Naive thymus-derived CD8-positive, alpha-beta T cell (primary cell): ENCODE results near the gene HS6ST3. TPM values are rescaled to one million over a fixed set of nuclear protein-coding genes. Genes with fewer than 3 reads are reported as not detected.
A peak's percentile ranks its signal among the peaks of the same experiment; 100 is the strongest.
"Not testable (repeated sequence)": the region's sequence is repeated elsewhere in the genome, so short reads cannot be mapped to it uniquely, and the experiment has no call there.

Experiments used
- ATAC-seq, 2 donors: fragments of 150-1000 bp; cut with Tn5 transposase in 1 of 2; sonication (Bioruptor Pico), chemical (Tn5 transposase) in 1 of 2; 1 replicate in 1 of 2; 2 replicates in 1 of 2; pipeline ENCODE4 v1.10.0; 2021; ENCODE audit warnings: mild to moderate bottlenecking in 2 of 2, moderate library complexity in 2 of 2
- POLR2A ChIA-PET: fragments of 350-600 bp; sonication (Branson Sonifier 250); formaldehyde crosslinking; loops from one replicate; lab custom pipeline; 2021; ENCODE audit warnings: antibody characterized with exemption; lab: Charles Lee
- DNase-seq, 10 donors: peaks; one replicate each; pipeline versions ENCODE4 v3.0.0 to v3.0.0-alpha.2; 2020 to 2022
- H3K27ac Mint-ChIP-seq, 10 donors: one replicate each; pipeline ENCODE4 v1.8.0; 2020 to 2022; ENCODE audit warnings: mild to moderate bottlenecking in 10 of 10, mixed read lengths in 10 of 10, moderate library complexity in 4 of 10, inconsistent platforms in 1 of 10
- H3K27me3 Mint-ChIP-seq, 5 donors: one replicate each; pipeline ENCODE4 v1.8.0; 2021 to 2022; ENCODE audit warnings: mixed read lengths in 5 of 5
- H3K36me3 Mint-ChIP-seq, 3 donors: one replicate each; pipeline ENCODE4 v1.8.0; 2020 to 2022; ENCODE audit warnings: mixed read lengths in 3 of 3, mild to moderate bottlenecking in 2 of 3, inconsistent platforms in 1 of 3
- H3K4me1 Mint-ChIP-seq, 4 donors: one replicate each; pipeline ENCODE4 v1.8.0; 2021 to 2022; ENCODE audit warnings: mixed read lengths in 4 of 4
- H3K4me3 Mint-ChIP-seq, 10 donors: one replicate each; pipeline ENCODE4 v1.8.0; 2020 to 2022; ENCODE audit warnings: mild to moderate bottlenecking in 10 of 10, mixed read lengths in 10 of 10, moderate library complexity in 6 of 10, inconsistent platforms in 1 of 10
- H3K9me3 Mint-ChIP-seq, 9 donors: one replicate each; pipeline ENCODE4 v1.8.0; 2020 to 2022; ENCODE audit warnings: mixed read lengths in 9 of 9, mild to moderate bottlenecking in 3 of 9, inconsistent platforms in 1 of 9, moderate library complexity in 1 of 9
- polyA plus RNA-seq, 3 donors: library from polyadenylated mRNA; unstranded; fragments of 300-500 nt; fragmentation: Illumina TruSeq; gene quantifications; one replicate each; pipeline ENCODE4 v1.2.3, GENCODE V29; 2021
- total RNA-seq, 8 experiments: library from RNA in 2 of 8; stranded (reverse) in 2 of 8; gene quantifications; one replicate each; pipeline ENCODE4 v1.2.3 and lab custom pipeline; 2021 to 2026

HS6ST3 gene
- total and polyA plus RNA-seq, 5 experiments from 2014 or later = not detected

DNA sequence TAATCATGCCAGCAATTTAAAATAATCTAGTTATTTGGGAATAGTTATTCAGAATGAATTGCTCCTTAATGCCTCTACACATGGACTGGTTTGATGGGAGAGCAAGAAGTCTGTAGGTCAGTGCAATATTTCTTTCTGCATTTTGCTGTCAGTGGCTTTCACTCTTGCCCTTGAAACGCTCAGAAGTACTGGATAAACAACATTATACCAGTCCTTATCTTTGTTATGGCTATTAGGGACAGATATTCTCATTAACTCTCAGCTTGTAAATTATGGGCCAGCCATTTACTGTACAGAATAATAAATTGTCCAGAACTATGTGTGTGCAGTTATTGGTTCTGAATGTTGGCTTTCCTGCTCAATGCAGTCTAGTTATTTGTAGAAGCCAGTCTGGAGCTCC, 680.0 kb downstream of the HS6ST3 start:
- DNase-seq = no peak
- Mint-ChIP-seq H3K36me3 (peaks cover 0 to 4% (median 0%) of the 10 kb centered on the region in 3 donors), H3K4me3 (no peak overlapping the region), H3K27ac (no peak overlapping the region), H3K4me1 (no peaks in the 10 kb centered on the region), H3K9me3 (peaks cover 0 to 20% (median 3%) of the 10 kb centered on the region in 9 donors), H3K27me3 (peaks cover 0 to 7% (median 0%) of the 10 kb centered on the region in 5 donors)
- POLR2A ChIA-PET = no interaction called here
- ATAC-seq = no peak

DNA sequence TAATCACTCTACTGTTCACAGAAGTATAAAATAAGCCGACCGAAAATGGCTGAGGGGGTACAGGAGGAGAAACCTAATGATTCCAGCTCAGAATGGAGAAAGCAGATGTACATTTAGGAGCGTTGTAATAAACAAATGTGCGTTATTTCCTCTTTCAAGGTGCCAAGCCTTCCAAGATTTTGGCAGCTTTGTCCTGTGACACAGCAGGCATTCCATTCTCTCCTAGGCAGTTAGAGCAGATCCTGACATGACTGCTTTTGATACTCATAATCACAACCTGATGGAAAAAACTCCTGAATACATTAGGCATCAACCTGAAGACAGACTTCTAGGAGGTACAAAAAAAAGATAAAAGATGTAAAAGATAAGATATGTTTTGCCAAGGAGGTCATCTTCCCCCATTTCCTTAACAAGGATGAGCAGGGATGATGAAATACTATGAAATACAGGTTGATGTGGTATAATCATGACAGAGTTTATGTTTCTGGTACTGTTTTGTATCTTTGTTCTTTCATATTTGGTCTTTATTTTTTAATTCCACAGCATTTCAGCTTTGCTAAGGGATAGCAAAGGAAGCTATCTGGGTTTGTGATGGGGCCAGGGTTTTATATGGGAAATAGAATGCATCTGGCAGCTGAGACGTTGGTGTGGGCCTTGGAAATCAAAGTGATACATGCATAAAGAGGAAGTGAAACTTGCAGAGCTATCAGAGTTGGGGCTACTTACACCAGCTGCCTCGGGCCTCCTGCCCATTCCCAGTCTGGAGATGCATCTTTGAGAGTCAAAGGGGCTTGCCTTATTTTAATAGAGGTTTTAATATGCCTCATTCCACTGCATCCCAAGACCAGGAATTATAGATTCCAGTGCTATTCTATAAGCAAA, 681.8 kb downstream of the HS6ST3 start:
- Mint-ChIP-seq H3K4me3 (no peak overlapping the region), H3K4me1 (no peaks in the 10 kb centered on the region), H3K27ac (no peak overlapping the region), H3K27me3 (peaks cover 0 to 3% (median 0%) of the 10 kb centered on the region in 5 donors), H3K9me3 (peaks cover 2 to 29% (median 11%) of the 10 kb centered on the region in 9 donors), H3K36me3 (peaks cover 0 to 4% (median 0%) of the 10 kb centered on the region in 3 donors)
- DNase-seq = no peak
- POLR2A ChIA-PET = no interaction called here
- ATAC-seq = no peak

DNA sequence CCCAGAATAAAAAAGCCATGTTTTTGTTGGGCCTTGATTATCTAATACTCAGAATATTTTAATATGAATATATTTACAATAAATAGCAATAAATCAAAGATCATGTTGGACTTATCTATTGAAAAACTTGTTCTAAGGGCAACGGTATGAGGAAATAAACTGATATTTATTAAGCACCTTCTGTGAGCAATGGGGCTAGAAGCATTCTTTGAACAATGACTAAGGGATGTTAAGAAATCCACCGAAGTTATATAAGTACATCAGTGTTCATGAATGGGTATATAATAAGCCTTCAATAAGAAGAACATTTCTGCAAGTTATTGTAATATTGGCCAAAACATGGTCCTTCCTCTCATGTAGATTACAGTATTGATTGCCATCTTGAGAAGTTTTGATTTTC, 682.5 kb downstream of the HS6ST3 start:
- no peak for ATAC-seq
- Mint-ChIP-seq H3K36me3 (peaks cover 0 to 4% (median 0%) of the 10 kb centered on the region in 3 donors), H3K4me3 (no peak overlapping the region), H3K9me3 (peaks cover 2 to 33% (median 16%) of the 10 kb centered on the region in 9 donors), H3K27ac (no peak overlapping the region), H3K4me1 (no peaks in the 10 kb centered on the region), H3K27me3 (peaks cover 0 to 3% (median 0%) of the 10 kb centered on the region in 5 donors)
- DNase-seq = no peak
- POLR2A ChIA-PET = no interaction called here

DNA sequence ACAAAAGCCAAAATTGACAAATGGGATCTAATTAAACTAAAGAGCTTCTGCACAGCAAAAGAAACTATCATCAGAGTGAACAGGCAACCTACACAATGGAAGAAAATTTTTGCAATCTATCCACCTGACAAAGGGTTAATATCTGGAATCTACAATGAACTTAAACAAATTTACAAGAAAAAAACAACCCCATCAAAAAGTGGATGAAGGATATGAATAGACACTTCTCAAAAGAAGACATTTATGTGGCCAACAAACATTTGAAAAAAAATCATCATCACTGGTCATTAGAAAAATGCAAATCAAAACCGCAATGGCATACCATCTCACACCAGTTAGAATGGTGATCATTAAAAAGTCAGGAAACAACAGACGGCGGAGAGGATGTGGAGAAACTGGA, 688.4 kb downstream of the HS6ST3 start:
- H3K27me3 Mint-ChIP-seq, H3K27ac Mint-ChIP-seq, ATAC-seq, H3K4me3 Mint-ChIP-seq, H3K36me3 Mint-ChIP-seq, H3K4me1 Mint-ChIP-seq, POLR2A ChIA-PET, DNase-seq: not testable (repeated sequence)
- H3K9me3 Mint-ChIP-seq = peaks cover 0 to 59% (median 27%) of the 10 kb centered on the region in 9 donors

DNA sequence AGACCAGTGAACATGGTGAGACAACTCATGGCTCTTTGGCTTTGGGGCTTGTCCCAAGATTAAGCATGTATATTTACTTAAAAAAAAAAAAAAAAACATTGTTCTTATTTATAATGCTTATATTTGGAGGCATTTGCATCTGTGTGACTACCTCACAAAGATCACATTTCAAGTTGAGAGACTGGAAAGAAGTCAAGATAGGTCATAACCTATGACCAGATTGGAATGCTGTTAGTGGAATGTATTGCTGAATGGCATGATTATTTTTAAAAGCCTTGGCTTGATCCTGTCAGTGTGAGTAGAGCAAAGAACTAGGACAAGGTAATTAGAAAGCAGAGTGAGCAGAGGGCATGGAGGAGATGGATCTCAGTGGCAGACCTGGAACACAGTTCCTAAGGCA, 689.8 kb downstream of the HS6ST3 start:
- DNase-seq = no peak
- no peak overlapping the region for H3K27ac Mint-ChIP-seq

DNA sequence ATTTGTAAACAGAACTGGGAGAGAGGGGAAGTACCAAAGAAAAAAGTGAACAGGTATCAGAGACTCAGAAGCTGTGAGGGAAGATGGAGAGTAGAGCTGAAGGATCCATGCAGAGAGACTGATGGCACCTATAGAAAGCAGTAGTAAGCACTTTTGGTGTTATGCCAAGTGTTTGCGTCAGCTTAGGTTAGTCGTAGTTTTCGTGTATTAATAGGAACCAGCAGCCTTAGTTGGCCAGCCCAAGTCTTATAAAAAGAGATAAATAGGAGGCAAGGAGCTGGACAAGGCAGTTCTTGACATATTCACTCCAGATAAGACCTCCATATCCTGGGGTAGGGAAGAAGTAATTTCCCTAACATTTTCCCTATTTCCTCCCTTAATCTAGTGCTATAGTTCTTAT, 690.2 kb downstream of the HS6ST3 start:
- Mint-ChIP-seq H3K9me3 (peaks cover 0 to 46% (median 23%) of the 10 kb centered on the region in 9 donors), H3K4me3 (no peak overlapping the region), H3K27me3 (no peaks in the 10 kb centered on the region), H3K4me1 (no peaks in the 10 kb centered on the region), H3K36me3 (no peaks in the 10 kb centered on the region), H3K27ac (peak overlapping the region in 1 of 10 donors; percentile 73)
- DNase-seq = no peak
- ATAC-seq = no peak
- POLR2A ChIA-PET = no interaction called here

More for the DNA sequence above, 689.8 kb downstream of the HS6ST3 start:
- Mint-ChIP-seq H3K36me3 (no peaks in the 10 kb centered on the region), H3K4me3 (no peak overlapping the region), H3K9me3 (peaks cover 0 to 50% (median 24%) of the 10 kb centered on the region in 9 donors), H3K27me3 (no peaks in the 10 kb centered on the region), H3K4me1 (no peaks in the 10 kb centered on the region)
- POLR2A ChIA-PET = no interaction called here
- no peak for ATAC-seq

DNA sequence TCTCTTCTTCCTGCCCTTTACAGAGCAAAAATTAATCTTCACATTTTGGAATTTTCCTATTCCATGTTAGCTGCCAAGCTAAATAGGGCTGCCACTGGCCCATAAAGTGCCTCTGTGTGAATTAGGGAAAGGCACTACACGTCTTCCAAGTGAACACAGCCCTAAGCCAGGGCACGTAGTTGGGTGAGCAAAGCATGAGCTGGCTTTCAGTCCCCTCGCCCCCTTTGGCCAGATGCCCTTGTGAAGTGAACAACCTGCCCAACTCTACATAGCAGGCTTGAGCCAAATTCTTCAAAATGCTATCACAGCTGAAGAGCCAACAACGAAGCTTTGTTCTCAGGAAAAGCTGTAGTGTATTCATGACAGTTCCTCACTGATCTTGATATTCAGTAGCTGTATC, 691.2 kb downstream of the HS6ST3 start:
- H3K27me3 Mint-ChIP-seq = no peaks in the 10 kb centered on the region
- no peak overlapping the region for H3K4me3 Mint-ChIP-seq
- ATAC-seq = no peak
- H3K36me3 Mint-ChIP-seq = no peaks in the 10 kb centered on the region
- no peaks in the 10 kb centered on the region for H3K4me1 Mint-ChIP-seq
- POLR2A ChIA-PET = no interaction called here
- no peak overlapping the region for H3K27ac Mint-ChIP-seq
- DNase-seq = no peak
- peaks cover 0 to 41% (median 23%) of the 10 kb centered on the region in 9 donors for H3K9me3 Mint-ChIP-seq

DNA sequence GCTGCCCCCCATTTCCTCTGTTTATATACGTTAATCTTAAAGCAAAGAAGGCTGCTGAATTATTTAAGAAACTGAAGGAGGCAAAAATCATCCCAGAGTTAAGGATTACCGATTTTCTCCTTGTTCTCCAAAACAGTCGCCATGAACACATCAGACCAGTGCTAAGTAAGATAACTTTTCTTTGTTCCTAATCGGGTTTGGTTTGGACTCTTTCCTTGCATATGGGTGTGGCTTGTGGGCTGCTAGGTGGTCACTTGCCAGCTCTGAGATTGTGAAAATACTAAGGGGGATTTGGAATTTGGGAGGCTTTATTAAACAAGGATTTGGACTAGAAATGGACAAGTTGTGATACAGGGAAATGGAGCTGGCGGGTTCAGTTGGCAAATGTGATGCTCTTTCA, 692.3 kb downstream of the HS6ST3 start:
- ATAC-seq (no peak), DNase-seq (no peak)
- no peak overlapping the region for H3K27ac Mint-ChIP-seq
- POLR2A ChIA-PET = no interaction called here
- peaks cover 0 to 38% (median 18%) of the 10 kb centered on the region in 9 donors for H3K9me3 Mint-ChIP-seq
- no peaks in the 10 kb centered on the region for H3K36me3 Mint-ChIP-seq
- no peaks in the 10 kb centered on the region for H3K4me1 Mint-ChIP-seq
- H3K4me3 Mint-ChIP-seq = no peak overlapping the region
- no peaks in the 10 kb centered on the region for H3K27me3 Mint-ChIP-seq

DNA sequence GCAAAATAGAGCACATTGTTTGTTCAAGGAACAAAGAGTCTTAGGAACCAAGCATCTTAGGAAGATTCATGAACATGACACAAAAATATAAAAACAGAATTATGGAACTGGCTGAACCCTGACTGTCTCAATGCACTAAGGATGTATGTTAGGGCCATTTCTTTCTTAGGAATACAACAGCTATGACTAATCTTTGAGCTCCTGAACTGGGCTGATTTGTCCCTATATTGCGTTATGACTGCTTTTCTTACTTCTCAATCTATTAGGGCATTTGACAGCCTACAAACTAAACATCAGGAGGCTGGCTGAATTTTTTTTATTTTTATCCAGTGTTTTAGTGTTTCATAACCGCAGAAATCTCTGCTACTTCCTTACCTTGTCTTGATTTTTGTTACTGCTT, 693.1 kb downstream of the HS6ST3 start:
- Mint-ChIP-seq H3K36me3 (no peaks in the 10 kb centered on the region), H3K4me3 (no peak overlapping the region), H3K27me3 (no peaks in the 10 kb centered on the region), H3K4me1 (no peaks in the 10 kb centered on the region), H3K27ac (no peak overlapping the region), H3K9me3 (peaks cover 0 to 30% (median 12%) of the 10 kb centered on the region in 9 donors)
- POLR2A ChIA-PET = no interaction called here
- ATAC-seq (no peak), DNase-seq (no peak)

DNA sequence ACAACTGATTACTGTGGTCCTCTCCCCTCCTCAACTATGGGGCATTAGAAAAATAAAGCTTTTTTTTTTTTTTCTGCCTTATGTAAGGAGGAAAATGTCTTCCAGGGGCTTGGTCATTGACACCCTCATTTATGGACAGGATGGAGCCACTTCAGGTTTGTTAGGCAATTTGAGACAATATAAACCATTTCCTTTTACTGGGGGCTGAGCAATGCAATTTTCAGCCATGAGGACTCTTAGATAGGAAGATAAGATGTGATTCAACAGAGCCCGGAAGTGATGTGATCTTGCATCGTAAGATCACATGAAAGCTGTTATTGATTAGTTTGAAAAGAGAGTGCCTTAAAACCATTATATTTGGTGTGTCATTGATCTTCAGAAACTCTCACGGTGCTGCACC, 693.6 kb downstream of the HS6ST3 start:
- Mint-ChIP-seq H3K4me3 (no peak overlapping the region), H3K36me3 (no peaks in the 10 kb centered on the region), H3K4me1 (no peaks in the 10 kb centered on the region), H3K9me3 (peaks cover 0 to 25% (median 10%) of the 10 kb centered on the region in 9 donors), H3K27ac (no peak overlapping the region), H3K27me3 (no peaks in the 10 kb centered on the region)
- no peak for DNase-seq
- POLR2A ChIA-PET = no interaction called here
- ATAC-seq = no peak

DNA sequence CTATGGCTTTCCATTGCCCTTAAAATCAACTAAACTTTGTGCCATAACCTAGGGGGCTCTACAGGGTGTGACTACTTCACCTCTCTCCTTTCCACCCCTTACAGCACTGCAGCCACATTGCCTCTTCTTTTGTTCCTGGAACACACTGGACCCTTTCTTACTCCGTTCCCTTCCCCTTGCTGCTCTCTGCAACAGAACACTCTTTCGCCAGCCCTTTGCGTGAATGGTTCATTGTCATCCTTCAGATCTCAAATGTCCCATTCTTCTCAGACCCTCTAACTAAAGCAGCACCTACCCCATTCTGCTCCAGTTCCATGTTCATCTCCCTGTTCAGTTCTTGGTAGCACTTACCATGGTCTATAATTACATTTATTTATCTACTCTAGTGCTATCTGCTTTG, 696.1 kb downstream of the HS6ST3 start:
- no peaks in the 10 kb centered on the region for H3K27me3 Mint-ChIP-seq
- H3K9me3 Mint-ChIP-seq = peaks cover 0 to 16% (median 8%) of the 10 kb centered on the region in 9 donors
- POLR2A ChIA-PET = no interaction called here
- H3K27ac Mint-ChIP-seq = no peak overlapping the region
- H3K4me3 Mint-ChIP-seq = no peak overlapping the region
- no peak for ATAC-seq
- H3K4me1 Mint-ChIP-seq = no peaks in the 10 kb centered on the region
- no peaks in the 10 kb centered on the region for H3K36me3 Mint-ChIP-seq
- no peak for DNase-seq

DNA sequence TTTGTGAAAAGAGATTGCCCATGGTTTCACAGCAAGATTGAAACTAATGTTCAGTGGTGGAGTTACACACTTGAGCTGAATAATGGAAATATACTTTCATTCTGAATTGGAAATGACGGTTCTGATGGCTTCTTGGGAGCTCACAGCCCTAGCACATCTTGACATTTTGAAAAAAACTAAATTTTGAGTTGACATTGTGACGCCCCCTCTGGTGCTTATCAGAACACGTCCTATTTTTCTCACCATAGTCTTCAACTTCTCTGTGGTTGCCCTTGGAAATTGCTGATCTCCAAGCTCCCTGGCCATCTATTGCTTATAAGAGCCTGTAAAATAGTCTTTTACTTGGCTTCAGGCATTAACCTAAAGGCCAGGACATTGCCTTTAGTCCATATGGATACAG, 702.3 kb downstream of the HS6ST3 start:
- H3K9me3 Mint-ChIP-seq = peaks cover 0 to 6% (median 2%) of the 10 kb centered on the region in 9 donors
- no peak for ATAC-seq
- H3K4me3 Mint-ChIP-seq = no peak overlapping the region
- no peaks in the 10 kb centered on the region for H3K36me3 Mint-ChIP-seq
- DNase-seq = no peak
- POLR2A ChIA-PET = no interaction called here
- H3K27ac Mint-ChIP-seq = no peak overlapping the region
- no peaks in the 10 kb centered on the region for H3K27me3 Mint-ChIP-seq
- no peaks in the 10 kb centered on the region for H3K4me1 Mint-ChIP-seq

DNA sequence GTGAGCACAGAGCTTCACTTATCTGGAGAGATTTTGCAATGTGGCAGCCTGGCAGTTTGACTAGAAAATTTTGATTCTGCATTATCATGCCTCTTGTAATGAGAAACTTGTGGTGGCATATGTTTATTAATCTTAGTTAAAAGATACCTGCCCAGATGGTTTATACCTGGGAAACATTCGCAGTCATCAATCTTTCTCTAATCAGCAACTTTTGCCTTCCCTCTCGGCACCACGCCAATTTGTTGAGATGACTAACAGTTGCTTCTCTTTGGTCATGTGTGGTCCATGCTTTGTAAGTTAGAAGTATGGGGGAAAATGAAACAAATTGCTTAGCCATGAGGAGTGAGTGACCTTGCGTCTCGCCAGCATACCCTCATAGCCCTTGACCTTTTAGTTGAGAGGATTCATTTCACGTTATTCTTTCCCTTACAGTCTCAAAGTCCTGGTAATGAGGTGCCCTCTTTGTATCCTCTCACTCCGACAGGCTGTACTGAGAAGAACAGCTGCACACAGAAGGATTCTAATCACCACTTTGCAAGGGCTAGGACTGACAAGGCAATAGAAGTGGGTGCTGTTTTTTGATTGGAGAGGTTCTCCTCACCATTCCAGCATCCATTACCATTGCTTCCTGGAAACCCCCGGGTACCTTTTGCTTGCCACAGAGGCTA, 703.0 kb downstream of the HS6ST3 start:
- no peak overlapping the region for H3K4me3 Mint-ChIP-seq
- DNase-seq = no peak
- no peak overlapping the region for H3K27ac Mint-ChIP-seq
- ATAC-seq = no peak
- H3K9me3 Mint-ChIP-seq = peaks cover 0 to 6% (median 0%) of the 10 kb centered on the region in 9 donors
- H3K27me3 Mint-ChIP-seq = no peaks in the 10 kb centered on the region
- POLR2A ChIA-PET = no interaction called here
- no peaks in the 10 kb centered on the region for H3K4me1 Mint-ChIP-seq
- no peaks in the 10 kb centered on the region for H3K36me3 Mint-ChIP-seq
